Measurements from ENCODE around the gene SLC38A10. TPM values are rescaled to one million over a fixed set of nuclear protein-coding genes. Genes with fewer than 3 reads are reported as not detected.
A peak's percentile ranks its signal among the peaks of the same experiment; 100 is the strongest.

SLC38A10 gene
- total and polyA plus RNA-seq, 12 donors = 27.8 to 56.2 (median 38.4) TPM

DNA sequence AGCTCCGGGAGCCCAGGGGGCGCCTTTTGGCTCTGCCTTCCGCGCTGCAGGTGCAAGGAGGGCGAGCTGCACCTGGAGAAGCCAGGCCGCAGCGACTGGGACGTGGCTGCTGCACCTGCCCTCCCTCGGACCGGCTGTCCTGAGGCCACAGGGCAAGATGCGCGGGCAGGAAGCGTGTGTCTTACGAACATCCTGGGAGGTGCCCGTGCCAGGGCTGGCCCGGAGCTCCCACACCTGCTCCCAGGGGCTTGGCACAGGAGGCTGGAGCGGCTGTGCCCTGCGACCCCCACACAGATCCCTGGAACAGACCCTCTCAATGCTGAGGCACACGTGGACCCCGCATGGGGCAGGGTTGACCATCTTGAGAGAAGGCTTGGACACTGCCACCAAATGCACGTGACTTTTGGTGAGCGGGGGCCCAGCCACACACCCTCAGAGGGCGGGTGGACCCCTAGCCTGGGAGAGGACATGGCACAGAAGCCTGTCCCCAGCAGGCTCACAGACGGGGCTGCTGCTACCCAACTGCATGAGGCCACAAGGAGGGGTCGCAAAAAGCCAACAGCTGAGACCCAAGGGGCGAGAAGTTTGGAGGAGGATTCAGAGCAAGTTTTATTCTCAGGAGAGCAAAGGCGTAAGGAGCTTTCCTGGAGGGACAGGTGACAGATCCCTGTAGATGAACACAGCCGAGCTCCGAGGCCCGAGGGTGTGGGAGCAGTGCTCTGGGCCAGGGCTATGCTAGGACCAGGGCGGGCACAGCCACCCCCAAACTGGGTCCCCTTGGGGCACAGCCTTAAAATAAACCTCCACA lies 44.6 kb downstream of the SLC38A10 start:
- peak in 1 of 2 donors; percentile 9 for DNase-seq
- no peak for ATAC-seq

DNA sequence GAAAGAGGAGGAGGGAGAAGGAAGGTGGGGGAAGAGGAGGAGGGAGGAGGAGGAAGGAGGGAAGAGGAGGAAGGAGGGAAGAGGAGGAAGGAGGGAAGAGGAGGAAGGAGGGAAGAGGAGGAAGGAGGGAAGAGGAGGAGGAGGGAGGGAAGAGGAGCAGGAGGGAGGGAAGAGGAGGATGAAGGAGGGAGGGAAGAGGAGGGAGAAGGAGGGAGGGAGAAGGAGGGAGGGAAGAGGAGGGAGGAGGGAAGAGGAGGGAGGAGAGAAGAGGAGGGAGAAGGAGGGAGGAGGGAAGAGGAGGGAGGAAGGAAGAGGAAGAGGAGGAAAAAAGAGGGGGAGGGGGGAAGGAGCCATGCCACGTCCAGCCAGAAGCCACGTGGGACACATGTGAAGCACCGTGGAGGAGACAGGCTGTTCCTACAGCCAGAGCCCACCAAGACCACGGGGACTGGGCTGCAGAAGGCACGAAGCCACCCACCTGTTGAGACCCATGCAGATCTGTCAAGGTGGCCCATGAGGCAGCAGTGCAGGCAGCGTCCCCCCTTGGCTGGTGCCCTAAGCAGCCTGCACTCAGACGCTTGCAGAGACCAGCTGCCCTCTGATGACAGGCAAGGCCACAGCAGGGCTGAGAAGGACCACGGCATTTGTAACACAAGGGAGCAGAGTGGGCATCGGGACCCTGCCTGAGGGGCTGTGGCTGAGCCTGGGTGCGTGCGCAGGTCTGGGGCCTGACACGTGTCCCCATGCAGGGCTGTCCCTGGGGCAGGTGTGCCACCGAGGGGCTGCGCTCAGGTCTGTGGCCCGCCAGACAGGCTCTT lies 45.7 kb downstream of the SLC38A10 start:
- Histone ChIP-seq H3K27me3 (no peaks in the 10 kb centered on the region), H3K36me3 (peaks cover 0 to 74% (median 7%) of the 10 kb centered on the region in 9 donors), H3K4me3 (no peak overlapping the region), H3K27ac (no peak overlapping the region), H3K4me1 (peaks cover 0 to 7% (median under 1%) of the 10 kb centered on the region in 9 donors), H3K9me3 (no peaks in the 10 kb centered on the region)
- intact Hi-C loops (cut with DNase I) = loop anchor here in 8 of 10 donors (2.0 to 10.0 kb wide), 7 partner anchors 109 to 355 kb away; partner anchors contain the start of gene BAHCC1 (in 1 of the 8)
- ATAC-seq = no peak
- WGBS, 2 donors = 90 to 92% methylated on average over 15 of the region's 15 CpGs
- TF ChIP-seq, protein P1, sequence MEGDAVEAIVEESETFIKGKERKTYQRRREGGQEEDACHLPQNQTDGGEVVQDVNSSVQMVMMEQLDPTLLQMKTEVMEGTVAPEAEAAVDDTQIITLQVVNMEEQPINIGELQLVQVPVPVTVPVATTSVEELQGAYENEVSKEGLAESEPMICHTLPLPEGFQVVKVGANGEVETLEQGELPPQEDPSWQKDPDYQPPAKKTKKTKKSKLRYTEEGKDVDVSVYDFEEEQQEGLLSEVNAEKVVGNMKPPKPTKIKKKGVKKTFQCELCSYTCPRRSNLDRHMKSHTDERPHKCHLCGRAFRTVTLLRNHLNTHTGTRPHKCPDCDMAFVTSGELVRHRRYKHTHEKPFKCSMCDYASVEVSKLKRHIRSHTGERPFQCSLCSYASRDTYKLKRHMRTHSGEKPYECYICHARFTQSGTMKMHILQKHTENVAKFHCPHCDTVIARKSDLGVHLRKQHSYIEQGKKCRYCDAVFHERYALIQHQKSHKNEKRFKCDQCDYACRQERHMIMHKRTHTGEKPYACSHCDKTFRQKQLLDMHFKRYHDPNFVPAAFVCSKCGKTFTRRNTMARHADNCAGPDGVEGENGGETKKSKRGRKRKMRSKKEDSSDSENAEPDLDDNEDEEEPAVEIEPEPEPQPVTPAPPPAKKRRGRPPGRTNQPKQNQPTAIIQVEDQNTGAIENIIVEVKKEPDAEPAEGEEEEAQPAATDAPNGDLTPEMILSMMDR (IDR thresholded peaks at IDR 0.05) = no peak
- peak in 1 of 2 donors; percentile 10 for DNase-seq

More for the DNA sequence above, 44.6 kb downstream of the SLC38A10 start:
- H3K27ac ChIP-seq = no peak overlapping the region
- no peaks in the 10 kb centered on the region for H3K9me3 ChIP-seq
- no peak overlapping the region for H3K4me3 ChIP-seq
- WGBS, 2 donors = 91 to 94% methylated on average over 31 of the region's 31 CpGs
- peaks cover 4 to 18% (median 11%) of the 10 kb centered on the region in 9 donors for H3K4me1 ChIP-seq
- H3K36me3 ChIP-seq = peaks cover 0 to 65% (median 7%) of the 10 kb centered on the region in 9 donors
- TF ChIP-seq, protein P1 (IDR thresholded peaks at IDR 0.05) = no peak
- intact Hi-C loops (cut with DNase I) = loop anchor here in 8 of 10 donors (5.0 to 10.0 kb wide), 5 partner anchors 144 to 354 kb away; partner anchors contain the start of gene BAHCC1 (in 1 of the 8)
- H3K27me3 ChIP-seq = no peaks in the 10 kb centered on the region

GRCh38 chr17:81248649-81249048 lies 46.5 kb downstream of the SLC38A10 start:
- no peaks in the 10 kb centered on the region for H3K27me3 ChIP-seq
- ATAC-seq = no peak
- 83 to 88% methylated on average over 16 of the region's 16 CpGs for WGBS, 2 donors
- no peak overlapping the region for H3K27ac ChIP-seq
- DNase-seq = peak in 1 of 2 donors; percentile 10
- no peak overlapping the region for H3K4me3 ChIP-seq
- H3K36me3 ChIP-seq = peaks cover 0 to 74% (median 7%) of the 10 kb centered on the region in 9 donors
- no peaks in the 10 kb centered on the region for H3K9me3 ChIP-seq
- intact Hi-C loops (cut with DNase I) = loop anchor here in 2 of 10 donors (2.0 to 10.0 kb wide), 2 partner anchors 108 to 224 kb away; no protein-coding TSS in a partner anchor
- H3K4me1 ChIP-seq = peaks cover 0 to 4% (median 0%) of the 10 kb centered on the region in 9 donors
- TF ChIP-seq, protein P1 (IDR thresholded peaks at IDR 0.05) = no peak

All from heart right ventricle (tissue), 16 donors.